Endothelial cell of umbilical vein (primary cell): Measurements from ENCODE around the gene FRS3. TPM values are rescaled to one million over a fixed set of nuclear protein-coding genes. Genes with fewer than 3 reads are reported as not detected.

ENCODE experiments used
- BruUV-seq: library from RNA; stranded (reverse); fragments of 400-500 nt; replicated peaks from 2 replicates; lab custom pipeline; 2021; lab: Mats Ljungman, UMichigan
- CTCF ChIA-PET: fragments of 300-600, 350-600 bp; sonication (Branson Sonifier 250); formaldehyde crosslinking; loops from one replicate; lab custom pipeline; 2021; ENCODE audit warnings: antibody characterized with exemption, inconsistent platforms; lab: Charles Lee
- POLR2A ChIA-PET: fragments of 300-600, 350-600 bp; sonication (Branson Sonifier 250); formaldehyde crosslinking; loops from one replicate; lab custom pipeline; 2021; ENCODE audit warnings: antibody characterized with exemption, inconsistent platforms; lab: Charles Lee
- DNase-seq: peaks from one replicate; pipeline ENCODE4 v3.0.0-alpha.2; 2011; ENCODE audit warnings: low read depth, low spot score
- FAIRE-seq: peaks from 2 replicates; lab custom pipeline; 2011; peaks lifted over from hg19 to GRCh38; lab: Jason Lieb, UNC
- H2AFZ ChIP-seq: 2 replicates; pipeline ENCODE4 v1.6.0; 2012; ENCODE audit warnings: low read depth, low read length, control low read depth, inconsistent platforms
- H3K27ac ChIP-seq: 2 replicates; pipeline ENCODE4 v1.5.1; 2011; ENCODE audit warnings: low read depth, mild to moderate bottlenecking, control low read depth, low read length, moderate library complexity; ENCODE audit not compliant: insufficient read depth
- H3K27me3 ChIP-seq, 2 experiments: 2 replicates each; pipeline versions ENCODE4 v1.6.0 to v1.6.1; 2011; ENCODE audit warnings: low read length in 2 of 2, mixed read lengths in 1 of 2; ENCODE audit not compliant: control insufficient read depth in 2 of 2, insufficient read depth in 2 of 2
- H3K36me3 ChIP-seq, 2 experiments: 2 replicates in 1 of 2; 3 replicates in 1 of 2; pipeline ENCODE4 v1.5.1; 2011; ENCODE audit warnings: low read length in 2 of 2, mild to moderate bottlenecking in 1 of 2, moderate library complexity in 1 of 2; ENCODE audit not compliant: control insufficient read depth in 2 of 2, insufficient read depth in 2 of 2; ENCODE audit errors: extremely low read depth in 1 of 2
- H3K4me1 ChIP-seq: 3 replicates; pipeline ENCODE4 v1.5.1; 2011; ENCODE audit warnings: mild to moderate bottlenecking, low read length; ENCODE audit not compliant: control insufficient read depth, insufficient read depth; ENCODE audit errors: extremely low read depth
- H3K4me2 ChIP-seq: 2 replicates; pipeline ENCODE4 v1.6.1; 2011; ENCODE audit warnings: low read length, control low read depth, mixed read lengths; ENCODE audit not compliant: insufficient read depth
- H3K4me3 ChIP-seq, 3 experiments: fragments of 200-600 bp in 1 of 3; sonication (generic), shearing (Covaris generic) in 1 of 3; replicated peaks in 1 of 3; 2 replicates each; pipeline ENCODE4 v1.5.1; 2011 to 2016; ENCODE audit warnings: control low read depth in 3 of 3, low read length in 3 of 3, mild to moderate bottlenecking in 2 of 3, inconsistent platforms in 1 of 3, low read depth in 1 of 3, moderate library complexity in 1 of 3; ENCODE audit not compliant: insufficient read depth in 1 of 3
- H3K79me2 ChIP-seq: 2 replicates; pipeline ENCODE4 v1.6.0; 2012; ENCODE audit warnings: low read length, inconsistent platforms; ENCODE audit not compliant: control insufficient read depth, insufficient read depth
- H3K9ac ChIP-seq: replicated peaks from 2 replicates; pipeline ENCODE3; 2011; ENCODE audit warnings: low read length, control low read depth; ENCODE audit not compliant: insufficient read depth; ENCODE audit errors: extremely low read depth
- H3K9me1 ChIP-seq: replicated peaks from 3 replicates; pipeline ENCODE4 v1.6.0; 2011; ENCODE audit warnings: mild to moderate bottlenecking, low read length; ENCODE audit not compliant: control insufficient read depth, insufficient read depth; ENCODE audit errors: extremely low read depth
- H3K9me3 ChIP-seq: replicated peaks from 2 replicates; pipeline ENCODE4 v1.5.1; 2012; ENCODE audit warnings: low read length, inconsistent platforms; ENCODE audit not compliant: control insufficient read depth, insufficient read depth
- H4K20me1 ChIP-seq: replicated peaks from 2 replicates; pipeline ENCODE3; 2011; ENCODE audit warnings: mild to moderate bottlenecking, low read length; ENCODE audit not compliant: control insufficient read depth, insufficient read depth; ENCODE audit errors: extremely low read depth
- CTCF ChIP-seq, 2 donors: IDR thresholded peaks; 1 replicate in 1 of 2; 2 replicates in 1 of 2; pipeline ENCODE4 v1.5.1; 2011; ENCODE audit warnings: low read length in 2 of 2, mild to moderate bottlenecking in 2 of 2, moderate library complexity in 2 of 2, control low read depth in 1 of 2, inconsistent platforms in 1 of 2, low read depth in 1 of 2; ENCODE audit not compliant: insufficient read depth in 1 of 2; ENCODE audit errors: extremely low read depth in 1 of 2
- EZH2 ChIP-seq: IDR thresholded peaks from 2 replicates; pipeline ENCODE4 v1.6.1; 2012; ENCODE audit warnings: borderline replicate concordance, low read depth, mild to moderate bottlenecking, moderate library complexity, low read length, inconsistent platforms; ENCODE audit not compliant: severe bottlenecking
- FOS ChIP-seq: IDR thresholded peaks from 2 replicates; pipeline ENCODE4 v1.6.1; 2011; ENCODE audit warnings: mild to moderate bottlenecking, low read length, moderate library complexity, borderline replicate concordance; ENCODE audit not compliant: insufficient read depth
- GATA2 ChIP-seq: IDR thresholded peaks from 2 replicates; pipeline ENCODE4 v1.7.0; 2011; ENCODE audit warnings: low read depth, mild to moderate bottlenecking, moderate library complexity, mixed read lengths, low read length; ENCODE audit not compliant: insufficient read length, insufficient read depth
- JUN ChIP-seq: IDR thresholded peaks from 2 replicates; pipeline ENCODE4 v1.6.1; 2011; ENCODE audit warnings: borderline replicate concordance, low read depth; ENCODE audit not compliant: insufficient read length, insufficient read depth
- MAX ChIP-seq: IDR thresholded peaks from 2 replicates; pipeline ENCODE4 v1.6.1; 2011; ENCODE audit not compliant: insufficient read depth, insufficient read length
- MYC ChIP-seq: IDR thresholded peaks from one replicate; pipeline ENCODE4 v1.6.1; 2011; ENCODE audit warnings: mild to moderate bottlenecking, low read depth, low read length
- POLR2A ChIP-seq: IDR thresholded peaks from 2 replicates; pipeline ENCODE4 v1.6.1; 2012; ENCODE audit warnings: low read depth, mild to moderate bottlenecking, control low read depth, low read length
- POLR2AphosphoS5 ChIP-seq: IDR thresholded peaks from 2 replicates; pipeline ENCODE4 v1.6.1; 2012; ENCODE audit warnings: low read depth, mild to moderate bottlenecking, control low read depth, low read length, moderate library complexity; ENCODE audit not compliant: insufficient read depth
- dilution Hi-C: fragments of 300-500 bp; cut with MboI; formaldehyde crosslinking; loops from one replicate; pipeline ENCODE4 v1.15.0; 2019; ENCODE audit warnings: low sequenced_read_pairs; ENCODE audit not compliant: extremely low pct_ligation_motif_present
- intact Hi-C: fragments of 100-400 bp; cut with micrococcal nuclease; formaldehyde crosslinking; loops from one replicate; pipeline ENCODE4 v1.10.0; 2022
- polyA plus RNA-seq, 4 experiments: library from polyadenylated mRNA; depleted of rRNA in 3 of 4; stranded (reverse) in 3 of 4; unstranded in 1 of 4; fragments of >200 nt; gene quantifications; 2 replicates each; pipeline versions ENCODE4 v1.2.1 to v1.2.3, GENCODE V29; 2011 to 2012; ENCODE audit warnings: missing spikeins in 1 of 4
- total RNA-seq: library from RNA; stranded (reverse); gene quantifications from 2 replicates; pipeline ENCODE4 v1.2.3, GENCODE V29; 2021

FRS3 gene
- total and polyA plus RNA-seq, 2 donors (not counting 3 experiments of a cell fraction or from before 2014, with no cell fraction given): 5.2 to 5.3 TPM

GRCh38 chr6:41786451-41787218 is 6.9 kb upstream of the FRS3 start:
- DNase-seq (peak; percentile 83), FAIRE-seq (no peak)

More at GRCh38 chr6:41786451-41787218, 6.9 kb upstream of the FRS3 start:
- BruUV-seq: no TSS peak
- H3K79me2 ChIP-seq: peaks cover 17% of the 10 kb centered on the region
- peak overlapping the region; percentile 38 to 97 (median 94) for H3K4me3 ChIP-seq
- H3K9me3 ChIP-seq: no peaks in the 10 kb centered on the region
- ChIA-PET CTCF (interaction anchor here (0.9 to 4.5 kb wide), 30 partner anchors 10 to 419 kb away, joined by 3 to 78 read pairs (median 5); partner anchors contain the start of genes BYSL, CCND3, MED20 and TAF8), POLR2A (interaction anchor here (1.5 to 2.4 kb wide), 3 partner anchors 10 to 153 kb away, joined by 3 to 7 read pairs (median 4); partner anchors contain the start of genes BYSL and MED20)
- peak overlapping the region; percentile 71 for H2AFZ ChIP-seq
- H3K4me2 ChIP-seq: peak overlapping the region; percentile 80
- peak overlapping the region; percentile 46 for H3K9ac ChIP-seq
- H3K27me3 ChIP-seq: no peaks in the 10 kb centered on the region
- peak; percentile 65 to 69 for TF ChIP-seq CTCF (IDR thresholded peaks at IDR 0.05; ENCODE audit: extremely low read depth in 1 of 2, insufficient read depth in 1 of 2, low read depth in 1 of 2, low read length in 2 of 2)
- peak; percentile 48 for TF ChIP-seq POLR2A
- no peak for TF ChIP-seq FOS
- no peak for TF ChIP-seq MYC
- TF ChIP-seq MAX: no peak
- TF ChIP-seq POLR2AphosphoS5: peak; percentile 68
- no peak for TF ChIP-seq EZH2
- no peak for TF ChIP-seq JUN
- TF ChIP-seq GATA2: no peak
- peaks cover 10% of the 10 kb centered on the region for H3K4me1 ChIP-seq
- no peaks in the 10 kb centered on the region for H4K20me1 ChIP-seq
- H3K9me1 ChIP-seq: no peaks in the 10 kb centered on the region
- peak overlapping the region; percentile 29 for H3K27ac ChIP-seq
- peaks cover 6 to 8% of the 10 kb centered on the region in 2 experiments for H3K36me3 ChIP-seq
- dilution Hi-C loops: no loop called here
- intact Hi-C loops: loop anchor here (1.0 to 2.0 kb wide), 9 partner anchors 39 to 776 kb away; partner anchors contain the start of genes BYSL, MED20, TFEB and USP49
